Trophoblast cell (in vitro differentiated cells and primary cell): ENCODE data around the gene SDR42E2.
"Not testable (repeated sequence)": the region's sequence is repeated elsewhere in the genome, so short reads cannot be mapped to it uniquely, and the experiment has no call there.

Experiments
- DNase-seq, 2 donors: peaks; one replicate each; pipeline ENCODE4 v3.0.0-alpha.2; 2016
- H2AFZ ChIP-seq: 2 replicates; pipeline ENCODE4 v1.6.1; 2013; ENCODE audit warnings: low read length, moderate library complexity, mild to moderate bottlenecking; ENCODE audit not compliant: insufficient read depth, poor library complexity
- H2AK5ac ChIP-seq: 2 replicates; pipeline ENCODE4 v1.6.1; 2013; ENCODE audit warnings: mild to moderate bottlenecking, low read length
- H2BK120ac ChIP-seq: 2 replicates; pipeline ENCODE4 v1.6.1; 2013; ENCODE audit warnings: low read length, mild to moderate bottlenecking, moderate library complexity; ENCODE audit not compliant: insufficient read depth, poor library complexity
- H2BK12ac ChIP-seq: 2 replicates; pipeline ENCODE4 v1.6.1; 2013; ENCODE audit warnings: mild to moderate bottlenecking, low read length, moderate library complexity
- H2BK5ac ChIP-seq: 2 replicates; pipeline ENCODE4 v1.6.1; 2013; ENCODE audit warnings: low read length, low read depth, moderate library complexity, mild to moderate bottlenecking; ENCODE audit not compliant: poor library complexity
- H3K14ac ChIP-seq: 2 replicates; pipeline ENCODE4 v1.6.1; 2013; ENCODE audit warnings: mild to moderate bottlenecking, low read length
- H3K18ac ChIP-seq: 2 replicates; pipeline ENCODE4 v1.6.1; 2013; ENCODE audit warnings: mild to moderate bottlenecking, low read length
- H3K23ac ChIP-seq: 2 replicates; pipeline ENCODE4 v1.6.1; 2013; ENCODE audit warnings: low read length
- H3K27ac ChIP-seq: 2 replicates; pipeline ENCODE4 v1.5.1; 2013; ENCODE audit warnings: low read depth, mild to moderate bottlenecking, inconsistent platforms, low read length, moderate library complexity
- H3K27me3 ChIP-seq: 2 replicates; pipeline ENCODE4 v1.6.1; 2013; ENCODE audit warnings: inconsistent platforms, mild to moderate bottlenecking, low read length, moderate library complexity; ENCODE audit not compliant: insufficient read depth
- H3K36me3 ChIP-seq, 2 experiments: 1 replicate in 1 of 2; 2 replicates in 1 of 2; pipeline ENCODE4 v1.6.1; 2013; ENCODE audit warnings: low read length in 2 of 2, mild to moderate bottlenecking in 2 of 2, moderate library complexity in 1 of 2; ENCODE audit not compliant: insufficient read depth in 2 of 2, control insufficient read depth in 1 of 2
- H3K4ac ChIP-seq: 2 replicates; pipeline ENCODE4 v1.6.1; 2013; ENCODE audit warnings: low read depth, mild to moderate bottlenecking, low read length, moderate library complexity
- H3K4me1 ChIP-seq, 2 experiments: 1 replicate in 1 of 2; 2 replicates in 1 of 2; pipeline ENCODE4 v1.6.1; 2013; ENCODE audit warnings: low read length in 2 of 2, mild to moderate bottlenecking in 2 of 2, moderate library complexity in 1 of 2; ENCODE audit not compliant: insufficient read depth in 2 of 2, control insufficient read depth in 1 of 2
- H3K4me2 ChIP-seq: 2 replicates; pipeline ENCODE4 v1.6.1; 2013; ENCODE audit warnings: inconsistent platforms, mild to moderate bottlenecking, low read length, moderate library complexity
- H3K4me3 ChIP-seq: 2 replicates; pipeline ENCODE4 v1.5.1; 2013; ENCODE audit warnings: mild to moderate bottlenecking, low read depth, low read length, inconsistent platforms
- H3K79me1 ChIP-seq: one replicate; pipeline ENCODE4 v1.6.1; 2013; ENCODE audit warnings: low read length
- H3K79me2 ChIP-seq: 2 replicates; pipeline ENCODE4 v1.6.1; 2013; ENCODE audit warnings: low read length, mild to moderate bottlenecking; ENCODE audit not compliant: control insufficient read depth, insufficient read depth, poor library complexity
- H3K9ac ChIP-seq: 2 replicates; pipeline ENCODE4 v1.6.1; 2013; ENCODE audit warnings: mild to moderate bottlenecking, low read length
- H3K9me3 ChIP-seq: 2 replicates; pipeline ENCODE4 v1.6.1; 2013; ENCODE audit warnings: low read depth, mild to moderate bottlenecking, control low read depth, inconsistent platforms, low read length; ENCODE audit not compliant: insufficient read depth
- H4K12ac ChIP-seq: 2 replicates; pipeline ENCODE4 v1.6.1; 2013; ENCODE audit warnings: low read depth, mild to moderate bottlenecking, low read length, moderate library complexity
- H4K8ac ChIP-seq: 2 replicates; pipeline ENCODE4 v1.6.1; 2013; ENCODE audit warnings: low read depth, mild to moderate bottlenecking, low read length, moderate library complexity
- H4K91ac ChIP-seq: one replicate; pipeline ENCODE4 v1.6.1; 2013; ENCODE audit warnings: low read depth, mild to moderate bottlenecking, low read length, moderate library complexity
- WGBS: extraction: QIAGEN DNeasy Blood & Tissue Kit; methylation state at CpG from one replicate; pipeline ENCODE4 v1.1.7; 2013; ENCODE audit warnings: missing lambda C conversion rate; ENCODE audit not compliant: insufficient read length, insufficient coverage; ENCODE audit errors: extremely low coverage; 5-methylcytosine and 5-hydroxymethylcytosine counted together

SDR42E2 gene

GRCh38 chr16:22153078-22153477 lies 9.2 kb upstream of the SDR42E2 start:
- peak; percentile 50 to 57 for DNase-seq
- not testable (repeated sequence) for H3K79me1 ChIP-seq, H2BK120ac ChIP-seq, H3K23ac ChIP-seq, H4K8ac ChIP-seq, H3K27ac ChIP-seq, H3K9ac ChIP-seq, H3K18ac ChIP-seq, H3K36me3 ChIP-seq, H4K12ac ChIP-seq, H3K27me3 ChIP-seq, H3K4me3 ChIP-seq, H3K79me2 ChIP-seq, H2BK12ac ChIP-seq, H2BK5ac ChIP-seq, H3K4me2 ChIP-seq, H3K4ac ChIP-seq, H3K9me3 ChIP-seq, H3K4me1 ChIP-seq, H3K14ac ChIP-seq, H2AFZ ChIP-seq, H4K91ac ChIP-seq, H2AK5ac ChIP-seq
- WGBS: no CpG with 5 or more reads among the region's 7 CpGs

- Histone ChIP-seq H3K23ac (no peak overlapping the region), H3K9me3 (peaks cover 2% of the 10 kb centered on the region), H3K4me1 (peaks cover 0 to 3% of the 10 kb centered on the region in 2 experiments), H2AFZ (no peak overlapping the region), H3K4ac (no peak overlapping the region), H3K18ac (no peak overlapping the region), H2BK12ac (no peak overlapping the region), H3K79me1 (no peaks in the 10 kb centered on the region), H3K27ac (no peak overlapping the region), H2BK120ac (no peak overlapping the region), H2BK5ac (no peak overlapping the region), H4K91ac (no peak overlapping the region), H2AK5ac (no peak overlapping the region), H3K79me2 (no peaks in the 10 kb centered on the region), H4K12ac (no peak overlapping the region), H3K27me3 (peaks cover 3% of the 10 kb centered on the region), H3K9ac (no peak overlapping the region), H3K36me3 (no peaks in the 10 kb centered on the region), H3K4me2 (no peak overlapping the region), H4K8ac (no peak overlapping the region), H3K4me3 (no peak overlapping the region), H3K14ac (no peak overlapping the region)
- DNase-seq: no peak
Measured at GRCh38 chr16:22161401-22161800, 905 bp upstream of the SDR42E2 start.

- no peaks in the 10 kb centered on the region for H3K79me1 ChIP-seq
- H4K12ac ChIP-seq: no peak overlapping the region
- no peak overlapping the region for H3K4me3 ChIP-seq
- peaks cover 0 to 3% of the 10 kb centered on the region in 2 experiments for H3K4me1 ChIP-seq
- H3K4me2 ChIP-seq: peak overlapping the region; percentile 76
- no peak overlapping the region for H3K23ac ChIP-seq
- H3K4ac ChIP-seq: no peak overlapping the region
- no peak overlapping the region for H2BK120ac ChIP-seq
- H4K91ac ChIP-seq: no peak overlapping the region
- WGBS: no CpG with 5 or more reads among the region's 14 CpGs
- no peaks in the 10 kb centered on the region for H3K36me3 ChIP-seq
- DNase-seq: no peak
- H3K9me3 ChIP-seq: peaks cover 5% of the 10 kb centered on the region
- no peak overlapping the region for H2BK5ac ChIP-seq
- peak overlapping the region; percentile 35 for H2AFZ ChIP-seq
- H3K14ac ChIP-seq: no peak overlapping the region
- H3K27ac ChIP-seq: no peak overlapping the region
- no peak overlapping the region for H3K18ac ChIP-seq
- no peak overlapping the region for H4K8ac ChIP-seq
- no peaks in the 10 kb centered on the region for H3K79me2 ChIP-seq
- H3K27me3 ChIP-seq: peaks cover 3% of the 10 kb centered on the region
- no peak overlapping the region for H3K9ac ChIP-seq
- no peak overlapping the region for H2AK5ac ChIP-seq
- no peak overlapping the region for H2BK12ac ChIP-seq
Measured at GRCh38 chr16:22162656-22163009, 327 bp downstream of the SDR42E2 start.

GRCh38 chr16:22163806-22164205 lies 1.5 kb downstream of the SDR42E2 start:
- peaks cover 3% of the 10 kb centered on the region for H3K27me3 ChIP-seq
- peaks cover 5% of the 10 kb centered on the region for H3K9me3 ChIP-seq
- H3K27ac ChIP-seq: no peak overlapping the region
- H3K79me2 ChIP-seq: no peaks in the 10 kb centered on the region
- H2AK5ac ChIP-seq: no peak overlapping the region
- H2BK12ac ChIP-seq: no peak overlapping the region
- H3K18ac ChIP-seq: no peak overlapping the region
- peaks cover 0 to 3% of the 10 kb centered on the region in 2 experiments for H3K4me1 ChIP-seq
- no peak overlapping the region for H3K4me3 ChIP-seq
- no peak overlapping the region for H4K8ac ChIP-seq
- no peak overlapping the region for H2AFZ ChIP-seq
- no peak overlapping the region for H3K14ac ChIP-seq
- no peak overlapping the region for H3K23ac ChIP-seq
- no peak overlapping the region for H3K9ac ChIP-seq
- no peak overlapping the region for H2BK5ac ChIP-seq
- no peak overlapping the region for H2BK120ac ChIP-seq
- DNase-seq: no peak
- H3K4ac ChIP-seq: no peak overlapping the region
- H4K91ac ChIP-seq: no peak overlapping the region
- H3K36me3 ChIP-seq: no peaks in the 10 kb centered on the region
- no CpG with 5 or more reads among the region's 6 CpGs for WGBS
- H3K4me2 ChIP-seq: no peak overlapping the region
- no peak overlapping the region for H4K12ac ChIP-seq
- H3K79me1 ChIP-seq: no peaks in the 10 kb centered on the region
